ENCODE results near the gene KATNIP. TPM values are rescaled to one million over a fixed set of nuclear protein-coding genes. Genes with fewer than 3 reads are reported as not detected.

KATNIP gene
- total RNA-seq, 1 donor from 2014 or later, result 21.1 TPM

DNA sequence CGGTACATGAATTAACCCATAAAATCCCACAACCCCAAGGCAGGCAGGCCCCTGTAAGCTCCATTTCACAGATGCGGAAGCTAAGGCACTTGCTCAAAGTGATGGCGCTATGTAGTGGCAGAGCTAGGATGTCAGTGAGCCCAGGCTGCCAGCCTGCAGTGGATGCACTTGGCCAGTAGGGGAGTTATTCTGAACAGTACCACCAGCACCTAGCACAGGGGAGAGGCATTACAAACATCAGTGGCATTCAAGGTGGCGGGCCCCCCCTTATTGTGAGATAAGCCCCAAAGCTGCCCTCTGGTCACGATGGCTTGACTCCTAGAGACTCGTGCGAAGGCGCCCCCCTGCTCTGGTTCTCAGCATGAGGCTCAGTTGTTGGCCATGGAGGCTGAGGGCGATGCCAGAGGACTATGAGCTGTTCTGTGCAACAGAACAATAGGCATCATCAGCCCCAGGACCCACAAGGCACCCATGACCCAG is 34.0 kb upstream of the KATNIP start:
- no peak overlapping the region for H2AFZ ChIP-seq (ENCODE audit: low read depth, low read length)
- H3K27ac Mint-ChIP-seq (ENCODE audit: unreplicated experiment), result no peak overlapping the region
- H3K36me3 Mint-ChIP-seq (ENCODE audit: low read depth, unreplicated experiment), result peaks cover 44% of the 10 kb centered on the region
- peaks cover 51% of the 10 kb centered on the region for H4K20me1 ChIP-seq (ENCODE audit: insufficient read depth, low read length)
- no peak overlapping the region for H3K4me2 ChIP-seq (ENCODE audit: low read length)
- H3K4me1 Mint-ChIP-seq (ENCODE audit: low read depth, unreplicated experiment), result no peaks in the 10 kb centered on the region
- H3K4me3 ChIP-seq (ENCODE audit: insufficient read depth, low read depth, low read length), result no peak overlapping the region
- no peaks in the 10 kb centered on the region for H3K27me3 ChIP-seq (ENCODE audit: insufficient read depth, low read length)
- H3K4me3 Mint-ChIP-seq (ENCODE audit: unreplicated experiment), result no peak overlapping the region
- H3K27ac ChIP-seq (ENCODE audit: low read depth, low read length), result no peak overlapping the region
- H3K4me1 ChIP-seq (ENCODE audit: insufficient read depth, low read length), result peaks cover 2% of the 10 kb centered on the region
- FAIRE-seq, result no peak
- TF ChIP-seq CTCF (IDR thresholded peaks at IDR 0.05; ENCODE audit: insufficient read depth, low read depth, low read length) (peak; percentile 44), EZH2 (IDR thresholded peaks at IDR 0.05; ENCODE audit: insufficient read depth, low read length) (no peak)
- H3K9ac ChIP-seq (ENCODE audit: low read length), result no peak overlapping the region
- DNase-seq (ENCODE audit: low read depth), result no peak
- no peaks in the 10 kb centered on the region for H3K79me2 ChIP-seq (ENCODE audit: insufficient read depth, low read length)
- H3K36me3 ChIP-seq (ENCODE audit: insufficient read depth, low read length), result peaks cover 21% of the 10 kb centered on the region
- H3K27me3 Mint-ChIP-seq (ENCODE audit: low read depth, unreplicated experiment), result no peaks in the 10 kb centered on the region
- no peaks in the 10 kb centered on the region for H3K9me3 ChIP-seq (ENCODE audit: insufficient read depth, low read depth, low read length)
- H3K9me3 Mint-ChIP-seq (ENCODE audit: unreplicated experiment), result peaks cover 5% of the 10 kb centered on the region

- no peak for FAIRE-seq
- Mint-ChIP-seq H3K4me1 (ENCODE audit: low read depth, unreplicated experiment) (peaks cover 3% of the 10 kb centered on the region), H3K27me3 (ENCODE audit: low read depth, unreplicated experiment) (no peaks in the 10 kb centered on the region), H3K9me3 (ENCODE audit: unreplicated experiment) (peaks cover 5% of the 10 kb centered on the region), H3K36me3 (ENCODE audit: low read depth, unreplicated experiment) (peaks cover 41% of the 10 kb centered on the region), H3K4me3 (ENCODE audit: unreplicated experiment) (no peak overlapping the region), H3K27ac (ENCODE audit: unreplicated experiment) (no peak overlapping the region)
- Histone ChIP-seq H3K79me2 (ENCODE audit: insufficient read depth, low read length) (no peaks in the 10 kb centered on the region), H3K9ac (ENCODE audit: low read length) (no peak overlapping the region), H3K9me3 (ENCODE audit: insufficient read depth, low read depth, low read length) (no peaks in the 10 kb centered on the region), H4K20me1 (ENCODE audit: insufficient read depth, low read length) (peaks cover 56% of the 10 kb centered on the region), H3K36me3 (ENCODE audit: insufficient read depth, low read length) (peaks cover 20% of the 10 kb centered on the region), H3K27ac (ENCODE audit: low read depth, low read length) (no peak overlapping the region), H2AFZ (ENCODE audit: low read depth, low read length) (no peak overlapping the region), H3K4me1 (ENCODE audit: insufficient read depth, low read length) (peaks cover 6% of the 10 kb centered on the region), H3K4me3 (ENCODE audit: insufficient read depth, low read depth, low read length) (no peak overlapping the region), H3K27me3 (ENCODE audit: insufficient read depth, low read length) (no peaks in the 10 kb centered on the region), H3K4me2 (ENCODE audit: low read length) (no peak overlapping the region)
- TF ChIP-seq EZH2 (IDR thresholded peaks at IDR 0.05; ENCODE audit: insufficient read depth, low read length), result no peak
- TF ChIP-seq CTCF (IDR thresholded peaks at IDR 0.05; ENCODE audit: insufficient read depth, low read depth, low read length), result no peak
- DNase-seq (ENCODE audit: low read depth), result no peak
Measured at GRCh38 chr16:27516365-27516764, 33.6 kb upstream of the KATNIP start.

GRCh38 chr16:27517664-27518063 is 32.3 kb upstream of the KATNIP start:
- Histone ChIP-seq H3K4me2 (ENCODE audit: low read length) (no peak overlapping the region), H2AFZ (ENCODE audit: low read depth, low read length) (no peak overlapping the region), H3K9me3 (ENCODE audit: insufficient read depth, low read depth, low read length) (no peaks in the 10 kb centered on the region), H3K27me3 (ENCODE audit: insufficient read depth, low read length) (no peaks in the 10 kb centered on the region), H3K27ac (ENCODE audit: low read depth, low read length) (no peak overlapping the region), H3K36me3 (ENCODE audit: insufficient read depth, low read length) (peaks cover 16% of the 10 kb centered on the region), H4K20me1 (ENCODE audit: insufficient read depth, low read length) (peaks cover 46% of the 10 kb centered on the region), H3K4me3 (ENCODE audit: insufficient read depth, low read depth, low read length) (no peak overlapping the region), H3K79me2 (ENCODE audit: insufficient read depth, low read length) (no peaks in the 10 kb centered on the region), H3K9ac (ENCODE audit: low read length) (no peak overlapping the region), H3K4me1 (ENCODE audit: insufficient read depth, low read length) (peaks cover 6% of the 10 kb centered on the region)
- Mint-ChIP-seq H3K27me3 (ENCODE audit: low read depth, unreplicated experiment) (no peaks in the 10 kb centered on the region), H3K36me3 (ENCODE audit: low read depth, unreplicated experiment) (peaks cover 33% of the 10 kb centered on the region), H3K4me1 (ENCODE audit: low read depth, unreplicated experiment) (peaks cover 5% of the 10 kb centered on the region), H3K27ac (ENCODE audit: unreplicated experiment) (no peak overlapping the region), H3K4me3 (ENCODE audit: unreplicated experiment) (no peak overlapping the region), H3K9me3 (ENCODE audit: unreplicated experiment) (peaks cover 5% of the 10 kb centered on the region)
- TF ChIP-seq CTCF (IDR thresholded peaks at IDR 0.05; ENCODE audit: insufficient read depth, low read depth, low read length), result no peak
- TF ChIP-seq EZH2 (IDR thresholded peaks at IDR 0.05; ENCODE audit: insufficient read depth, low read length), result no peak
- no peak for FAIRE-seq
- DNase-seq (ENCODE audit: low read depth), result no peak

Measured in astrocyte (in vitro differentiated cells and primary cell).